Colonic mucosa (tissue), 4 donors: Measurements from ENCODE around the gene WDR41. TPM values are rescaled to one million over a fixed set of nuclear protein-coding genes. Genes with fewer than 3 reads are reported as not detected.

ENCODE experiments used
- DNase-seq: peaks from one replicate; pipeline ENCODE4 v3.0.0-alpha.2; 2020
- H3K27ac ChIP-seq: fragments of 200-600 bp; one replicate; pipeline ENCODE4 v1.8.0; 2021
- H3K27me3 ChIP-seq: fragments of 200-600 bp; one replicate; pipeline ENCODE4 v1.8.0; 2021
- H3K36me3 ChIP-seq: fragments of 200-600 bp; one replicate; pipeline ENCODE4 v1.8.0; 2021
- H3K4me1 ChIP-seq: fragments of 200-600 bp; one replicate; pipeline ENCODE4 v1.8.0; 2021; ENCODE audit warnings: mild to moderate bottlenecking
- H3K4me3 ChIP-seq: fragments of 200-600 bp; one replicate; pipeline ENCODE4 v1.8.0; 2021
- H3K9ac ChIP-seq, 2 donors: one replicate each; pipeline ENCODE4 v1.7.0; 2013; ENCODE audit warnings: control low read depth in 2 of 2, low read depth in 2 of 2, low read length in 2 of 2
- H3K9me3 ChIP-seq: fragments of 200-600 bp; one replicate; pipeline ENCODE4 v1.8.0; 2021
- CTCF ChIP-seq: fragments of 200-600 bp; IDR thresholded peaks from one replicate; pipeline ENCODE4 v1.8.0; 2022; ENCODE audit warnings: antibody characterized with exemption, mild to moderate bottlenecking
- intact Hi-C: fragments of 100-400 bp; cut with DNase I; formaldehyde crosslinking; loops from one replicate; pipeline ENCODE4 v1.14.1; 2022
- total RNA-seq, 2 donors: library from RNA; stranded (reverse); fragmentation: NEBNext Ultra II Directional in 1 of 2; extraction: Animal tissue kit (Norgen Biotek cat#: 25700) in 1 of 2; gene quantifications; one replicate each; pipeline ENCODE4 v1.2.1, GENCODE V29; 2021
- donor health status: healthy.
- donor health status: DM: no; HTN: no; CAD: no.
- donor health status: DM: no; HTN: no; CAD: no.

Gene WDR41
- total RNA-seq, 2 donors from 2014 or later, result 23.4 to 24.1 TPM

GRCh38 chr5:77430726-77431125, 61.4 kb downstream of the WDR41 start:
- no peak overlapping the region for H3K4me3 ChIP-seq
- DNase-seq, result no peak
- H3K9ac ChIP-seq, result no peak overlapping the region
- H3K27me3 ChIP-seq, result no peaks in the 10 kb centered on the region
- intact Hi-C loops, result no loop called here
- TF ChIP-seq CTCF, result no peak
- H3K4me1 ChIP-seq, result no peaks in the 10 kb centered on the region
- H3K27ac ChIP-seq, result no peak overlapping the region
- no peaks in the 10 kb centered on the region for H3K9me3 ChIP-seq
- peaks cover 4% of the 10 kb centered on the region for H3K36me3 ChIP-seq

- Histone ChIP-seq H3K9me3 (no peaks in the 10 kb centered on the region), H3K27me3 (no peaks in the 10 kb centered on the region), H3K36me3 (peaks cover 4% of the 10 kb centered on the region), H3K9ac (no peak overlapping the region), H3K4me1 (no peaks in the 10 kb centered on the region), H3K4me3 (no peak overlapping the region), H3K27ac (no peak overlapping the region)
- no peak for DNase-seq
- intact Hi-C loops, result no loop called here
- TF ChIP-seq CTCF, result no peak
These were observed 63.6 kb downstream of the WDR41 start for GRCh38 chr5:77428526-77428925.

- Histone ChIP-seq H3K36me3 (peaks cover 4% of the 10 kb centered on the region), H3K27me3 (no peaks in the 10 kb centered on the region), H3K9me3 (no peaks in the 10 kb centered on the region), H3K9ac (no peak overlapping the region), H3K4me3 (no peak overlapping the region), H3K4me1 (no peaks in the 10 kb centered on the region), H3K27ac (no peak overlapping the region)
- no peak for TF ChIP-seq CTCF
- intact Hi-C loops, result no loop called here
- no peak for DNase-seq
These were observed 64.1 kb downstream of the WDR41 start for GRCh38 chr5:77427998-77428397.

GRCh38 chr5:77426670-77427069, 65.4 kb downstream of the WDR41 start:
- Histone ChIP-seq H3K36me3 (no peaks in the 10 kb centered on the region), H3K9me3 (no peaks in the 10 kb centered on the region), H3K4me3 (no peak overlapping the region), H3K27ac (no peak overlapping the region), H3K4me1 (no peaks in the 10 kb centered on the region), H3K27me3 (no peaks in the 10 kb centered on the region), H3K9ac (no peak overlapping the region)
- TF ChIP-seq CTCF, result no peak
- DNase-seq, result no peak
- intact Hi-C loops, result no loop called here

- TF ChIP-seq CTCF, result no peak
- no peaks in the 10 kb centered on the region for H3K9me3 ChIP-seq
- no peak overlapping the region for H3K9ac ChIP-seq
- H3K27me3 ChIP-seq, result no peaks in the 10 kb centered on the region
- no peak for DNase-seq
- no peaks in the 10 kb centered on the region for H3K36me3 ChIP-seq
- intact Hi-C loops, result no loop called here
- no peaks in the 10 kb centered on the region for H3K4me1 ChIP-seq
- no peak overlapping the region for H3K4me3 ChIP-seq
- H3K27ac ChIP-seq, result no peak overlapping the region
These were observed 66.0 kb downstream of the WDR41 start for GRCh38 chr5:77425998-77426659.
